Endothelial cell of umbilical vein (primary cell): Measurements from ENCODE around the gene WHRN. TPM values are rescaled to one million over a fixed set of nuclear protein-coding genes. Genes with fewer than 3 reads are reported as not detected.

Source experiments
- BruUV-seq: library from RNA; stranded (reverse); fragments of 400-500 nt; replicated peaks from 2 replicates; lab custom pipeline; 2021; lab: Mats Ljungman, UMichigan
- CTCF ChIA-PET: fragments of 300-600, 350-600 bp; sonication (Branson Sonifier 250); formaldehyde crosslinking; loops from one replicate; lab custom pipeline; 2021; ENCODE audit warnings: antibody characterized with exemption, inconsistent platforms; lab: Charles Lee
- POLR2A ChIA-PET: fragments of 300-600, 350-600 bp; sonication (Branson Sonifier 250); formaldehyde crosslinking; loops from one replicate; lab custom pipeline; 2021; ENCODE audit warnings: antibody characterized with exemption, inconsistent platforms; lab: Charles Lee
- DNase-seq: peaks from one replicate; pipeline ENCODE4 v3.0.0-alpha.2; 2011; ENCODE audit warnings: low read depth, low spot score
- FAIRE-seq: peaks from 2 replicates; lab custom pipeline; 2011; peaks lifted over from hg19 to GRCh38; lab: Jason Lieb, UNC
- H2AFZ ChIP-seq: 2 replicates; pipeline ENCODE4 v1.6.0; 2012; ENCODE audit warnings: low read depth, low read length, control low read depth, inconsistent platforms
- H3K27ac ChIP-seq: 2 replicates; pipeline ENCODE4 v1.5.1; 2011; ENCODE audit warnings: low read depth, mild to moderate bottlenecking, control low read depth, low read length, moderate library complexity; ENCODE audit not compliant: insufficient read depth
- H3K27me3 ChIP-seq, 2 experiments: 2 replicates each; pipeline versions ENCODE4 v1.6.0 to v1.6.1; 2011; ENCODE audit warnings: low read length in 2 of 2, mixed read lengths in 1 of 2; ENCODE audit not compliant: control insufficient read depth in 2 of 2, insufficient read depth in 2 of 2
- H3K36me3 ChIP-seq, 2 experiments: 2 replicates in 1 of 2; 3 replicates in 1 of 2; pipeline ENCODE4 v1.5.1; 2011; ENCODE audit warnings: low read length in 2 of 2, mild to moderate bottlenecking in 1 of 2, moderate library complexity in 1 of 2; ENCODE audit not compliant: control insufficient read depth in 2 of 2, insufficient read depth in 2 of 2; ENCODE audit errors: extremely low read depth in 1 of 2
- H3K4me1 ChIP-seq: 3 replicates; pipeline ENCODE4 v1.5.1; 2011; ENCODE audit warnings: mild to moderate bottlenecking, low read length; ENCODE audit not compliant: control insufficient read depth, insufficient read depth; ENCODE audit errors: extremely low read depth
- H3K4me2 ChIP-seq: 2 replicates; pipeline ENCODE4 v1.6.1; 2011; ENCODE audit warnings: low read length, control low read depth, mixed read lengths; ENCODE audit not compliant: insufficient read depth
- H3K4me3 ChIP-seq, 3 experiments: fragments of 200-600 bp in 1 of 3; sonication (generic), shearing (Covaris generic) in 1 of 3; replicated peaks in 1 of 3; 2 replicates each; pipeline ENCODE4 v1.5.1; 2011 to 2016; ENCODE audit warnings: control low read depth in 3 of 3, low read length in 3 of 3, mild to moderate bottlenecking in 2 of 3, inconsistent platforms in 1 of 3, low read depth in 1 of 3, moderate library complexity in 1 of 3; ENCODE audit not compliant: insufficient read depth in 1 of 3
- H3K79me2 ChIP-seq: 2 replicates; pipeline ENCODE4 v1.6.0; 2012; ENCODE audit warnings: low read length, inconsistent platforms; ENCODE audit not compliant: control insufficient read depth, insufficient read depth
- H3K9ac ChIP-seq: replicated peaks from 2 replicates; pipeline ENCODE3; 2011; ENCODE audit warnings: low read length, control low read depth; ENCODE audit not compliant: insufficient read depth; ENCODE audit errors: extremely low read depth
- H3K9me1 ChIP-seq: replicated peaks from 3 replicates; pipeline ENCODE4 v1.6.0; 2011; ENCODE audit warnings: mild to moderate bottlenecking, low read length; ENCODE audit not compliant: control insufficient read depth, insufficient read depth; ENCODE audit errors: extremely low read depth
- H3K9me3 ChIP-seq: replicated peaks from 2 replicates; pipeline ENCODE4 v1.5.1; 2012; ENCODE audit warnings: low read length, inconsistent platforms; ENCODE audit not compliant: control insufficient read depth, insufficient read depth
- H4K20me1 ChIP-seq: replicated peaks from 2 replicates; pipeline ENCODE3; 2011; ENCODE audit warnings: mild to moderate bottlenecking, low read length; ENCODE audit not compliant: control insufficient read depth, insufficient read depth; ENCODE audit errors: extremely low read depth
- CTCF ChIP-seq, 2 donors: IDR thresholded peaks; 1 replicate in 1 of 2; 2 replicates in 1 of 2; pipeline ENCODE4 v1.5.1; 2011; ENCODE audit warnings: low read length in 2 of 2, mild to moderate bottlenecking in 2 of 2, moderate library complexity in 2 of 2, control low read depth in 1 of 2, inconsistent platforms in 1 of 2, low read depth in 1 of 2; ENCODE audit not compliant: insufficient read depth in 1 of 2; ENCODE audit errors: extremely low read depth in 1 of 2
- FOS ChIP-seq: IDR thresholded peaks from 2 replicates; pipeline ENCODE4 v1.6.1; 2011; ENCODE audit warnings: mild to moderate bottlenecking, low read length, moderate library complexity, borderline replicate concordance; ENCODE audit not compliant: insufficient read depth
- GATA2 ChIP-seq: IDR thresholded peaks from 2 replicates; pipeline ENCODE4 v1.7.0; 2011; ENCODE audit warnings: low read depth, mild to moderate bottlenecking, moderate library complexity, mixed read lengths, low read length; ENCODE audit not compliant: insufficient read length, insufficient read depth
- MYC ChIP-seq: IDR thresholded peaks from one replicate; pipeline ENCODE4 v1.6.1; 2011; ENCODE audit warnings: mild to moderate bottlenecking, low read depth, low read length
- POLR2A ChIP-seq: IDR thresholded peaks from 2 replicates; pipeline ENCODE4 v1.6.1; 2012; ENCODE audit warnings: low read depth, mild to moderate bottlenecking, control low read depth, low read length
- dilution Hi-C: fragments of 300-500 bp; cut with MboI; formaldehyde crosslinking; loops from one replicate; pipeline ENCODE4 v1.15.0; 2019; ENCODE audit warnings: low sequenced_read_pairs; ENCODE audit not compliant: extremely low pct_ligation_motif_present
- intact Hi-C: fragments of 100-400 bp; cut with micrococcal nuclease; formaldehyde crosslinking; loops from one replicate; pipeline ENCODE4 v1.10.0; 2022
- polyA plus RNA-seq, 4 experiments: library from polyadenylated mRNA; depleted of rRNA in 3 of 4; stranded (reverse) in 3 of 4; unstranded in 1 of 4; fragments of >200 nt; gene quantifications; 2 replicates each; pipeline versions ENCODE4 v1.2.1 to v1.2.3, GENCODE V29; 2011 to 2012; ENCODE audit warnings: missing spikeins in 1 of 4
- total RNA-seq: library from RNA; stranded (reverse); gene quantifications from 2 replicates; pipeline ENCODE4 v1.2.3, GENCODE V29; 2021

WHRN gene
- total and polyA plus RNA-seq, 2 donors (not counting 3 experiments of a cell fraction or from before 2014, with no cell fraction given) = 0.35 to 0.69 TPM

DNA sequence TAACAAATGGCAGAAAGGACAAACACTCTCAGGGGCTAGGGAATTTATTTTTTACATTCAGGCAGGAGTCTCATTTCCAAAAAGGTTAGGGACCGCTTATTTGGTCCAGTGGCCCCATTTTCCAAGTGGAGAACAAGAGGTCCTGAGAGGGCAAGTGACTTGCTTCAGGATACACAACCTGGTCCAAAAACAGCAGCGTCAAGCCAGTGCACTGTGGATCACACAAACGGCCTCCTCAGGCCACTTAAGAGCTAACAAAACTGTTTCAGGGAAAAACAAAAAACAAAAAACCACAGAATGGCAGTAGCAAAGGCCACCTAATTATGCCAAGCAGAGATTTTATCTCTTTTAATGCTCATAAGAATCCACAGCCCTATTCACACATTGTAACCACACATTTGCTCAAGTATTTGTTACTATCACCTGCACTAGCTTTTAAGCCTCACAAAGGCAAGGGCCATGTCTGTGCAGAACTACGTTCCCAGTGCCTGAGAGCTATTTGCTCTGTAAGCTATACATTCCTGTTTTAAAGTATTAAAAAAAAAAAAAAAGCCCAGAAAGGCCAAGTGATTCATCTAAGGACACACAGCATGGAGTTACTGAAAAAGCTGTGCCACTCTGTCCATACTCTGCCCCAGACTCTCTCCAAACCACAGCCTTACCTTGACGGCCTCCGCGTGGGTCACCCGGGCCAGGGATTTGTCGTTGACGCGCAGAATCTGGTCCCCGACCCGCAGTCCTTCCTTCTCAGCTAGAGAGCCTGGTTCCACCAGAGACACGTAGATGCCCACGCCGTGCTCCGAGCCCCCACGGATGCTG, 1.5 kb downstream of the WHRN start:
- Histone ChIP-seq H3K4me3 (no peak overlapping the region), H3K79me2 (no peaks in the 10 kb centered on the region), H2AFZ (no peak overlapping the region), H3K9me3 (no peaks in the 10 kb centered on the region), H3K9me1 (no peaks in the 10 kb centered on the region), H3K27ac (no peak overlapping the region), H4K20me1 (no peaks in the 10 kb centered on the region), H3K9ac (no peak overlapping the region), H3K4me2 (no peak overlapping the region), H3K27me3 (peaks cover 50 to 85% of the 10 kb centered on the region in 2 experiments), H3K4me1 (peaks cover 6% of the 10 kb centered on the region), H3K36me3 (no peaks in the 10 kb centered on the region)
- CTCF ChIA-PET = interaction anchor here (0.7 to 4.0 kb wide), 12 partner anchors 8 to 149 kb away, joined by 3 to 31 read pairs (median 5); partner anchors contain the start of gene ATP6V1G1
- dilution Hi-C loops (no loop called here), intact Hi-C loops (loop anchor here (1.0 to 10.0 kb wide), 2 partner anchors 150 to 169 kb away; no protein-coding TSS in a partner anchor)
- TF ChIP-seq POLR2A = no peak
- TF ChIP-seq FOS = no peak
- BruUV-seq = no TSS peak
- FAIRE-seq (no peak), DNase-seq (no peak)
- POLR2A ChIA-PET = interaction anchor here (1.1 kb wide), 1 partner anchor 84 kb away, joined by 3 read pairs; the partner anchor contains the start of gene ATP6V1G1

- Histone ChIP-seq H3K4me3 (no peak overlapping the region), H3K9ac (no peak overlapping the region), H3K4me2 (no peak overlapping the region), H2AFZ (no peak overlapping the region), H3K36me3 (no peaks in the 10 kb centered on the region), H3K4me1 (peaks cover 6% of the 10 kb centered on the region), H3K79me2 (no peaks in the 10 kb centered on the region), H4K20me1 (no peaks in the 10 kb centered on the region), H3K27ac (no peak overlapping the region), H3K9me1 (no peaks in the 10 kb centered on the region), H3K9me3 (no peaks in the 10 kb centered on the region), H3K27me3 (peaks cover 48 to 82% of the 10 kb centered on the region in 2 experiments)
- no peak for FAIRE-seq
- intact Hi-C loops = loop anchor here (10.0 kb wide), 1 partner anchor 168 kb away; no protein-coding TSS in a partner anchor
- TF ChIP-seq MYC = no peak
- TF ChIP-seq GATA2 = no peak
- TF ChIP-seq POLR2A = no peak
- no peak for TF ChIP-seq CTCF (IDR thresholded peaks at IDR 0.05; ENCODE audit: extremely low read depth in 1 of 2, insufficient read depth in 1 of 2, low read depth in 1 of 2, low read length in 2 of 2)
- dilution Hi-C loops = no loop called here
- no TSS peak for BruUV-seq
- POLR2A ChIA-PET = no interaction called here
- CTCF ChIA-PET = interaction anchor here (1.5 to 4.0 kb wide), 4 partner anchors 9 to 150 kb away, joined by 4 to 31 read pairs (median 6); no protein-coding TSS in a partner anchor
- DNase-seq = no peak
Observed at GRCh38 chr9:114503009-114503408, 2.3 kb downstream of the WHRN start.
